H1 (cell line): Measurements from ENCODE around the gene AGAP3. TPM values are rescaled to one million over a fixed set of nuclear protein-coding genes. Genes with fewer than 3 reads are reported as not detected.

Experiments
- ASH2L ChIP-seq: fragments of 200-600, 300-600 bp; sonication (generic); IDR thresholded peaks from one replicate; pipeline ENCODE4 v1.7.1; 2017; ENCODE audit warnings: low read length
- BRCA1 ChIP-seq: IDR thresholded peaks from 2 replicates; pipeline ENCODE4 v1.6.1; 2012; ENCODE audit warnings: low read depth, low read length, improper control_type of control experiment
- CBX8 ChIP-seq: fragments of 300-800, 300-1000 bp; sonication (generic); IDR thresholded peaks from 2 replicates; pipeline ENCODE4 v1.7.1; 2016; ENCODE audit warnings: low read depth, low read length, borderline replicate concordance
- CHD1 ChIP-seq: IDR thresholded peaks from 2 replicates; pipeline ENCODE4 v1.6.1; 2012; ENCODE audit warnings: low read depth, low read length, improper control_type of control experiment
- CREB1 ChIP-seq: IDR thresholded peaks from 2 replicates; pipeline ENCODE4 v1.6.1; 2012; ENCODE audit warnings: inconsistent platforms
- CTCF ChIP-seq, 3 experiments: IDR thresholded peaks; 1 replicate in 2 of 3; 2 replicates in 1 of 3; pipeline versions ENCODE4 v1.5.1 to v1.6.1; 2011; ENCODE audit warnings: low read length in 3 of 3, mild to moderate bottlenecking in 3 of 3, inconsistent platforms in 2 of 3, low read depth in 1 of 3, moderate library complexity in 1 of 3; ENCODE audit not compliant: insufficient read depth in 1 of 3; ENCODE audit errors: control extremely low read depth in 1 of 3
- EP300 ChIP-seq, 2 experiments: IDR thresholded peaks; 1 replicate in 1 of 2; 2 replicates in 1 of 2; pipeline ENCODE4 v1.6.1; 2011 to 2012; ENCODE audit warnings: low read depth in 2 of 2, low read length in 2 of 2, mild to moderate bottlenecking in 2 of 2, borderline replicate concordance in 1 of 2, inconsistent platforms in 1 of 2, moderate library complexity in 1 of 2
- EZH2 ChIP-seq: fragments of 200-600 bp; sonication (generic); IDR thresholded peaks from 2 replicates; pipeline ENCODE4 v1.7.1; 2012; ENCODE audit warnings: low read depth, mild to moderate bottlenecking, moderate library complexity, low read length, inconsistent platforms; ENCODE audit not compliant: severe bottlenecking
- GABPA ChIP-seq: IDR thresholded peaks from 2 replicates; pipeline ENCODE4 v1.6.1; 2011; ENCODE audit warnings: mild to moderate bottlenecking, low read length, moderate library complexity, borderline replicate concordance; ENCODE audit not compliant: insufficient read depth
- JUND ChIP-seq: IDR thresholded peaks from 2 replicates; pipeline ENCODE4 v1.6.1; 2011; ENCODE audit warnings: mild to moderate bottlenecking, improper control_type of control experiment, low read length
- KDM1A ChIP-seq: fragments of 200-600, 300-600 bp; sonication (generic); IDR thresholded peaks from 2 replicates; pipeline ENCODE4 v1.7.1; 2016; ENCODE audit warnings: mild to moderate bottlenecking, low read length, borderline replicate concordance
- KDM4A ChIP-seq: IDR thresholded peaks from one replicate; pipeline ENCODE4 v1.7.1; 2012; ENCODE audit warnings: low read depth, mild to moderate bottlenecking, moderate library complexity, low read length, inconsistent platforms; ENCODE audit not compliant: severe bottlenecking
- KDM5A ChIP-seq: fragments of 200-600 bp; IDR thresholded peaks from 2 replicates; pipeline ENCODE4 v1.7.1; 2012; ENCODE audit warnings: mild to moderate bottlenecking, low read length, inconsistent platforms, mixed read lengths
- MAFK ChIP-seq: IDR thresholded peaks from 2 replicates; pipeline ENCODE4 v1.6.1; 2012; ENCODE audit warnings: low read depth, mild to moderate bottlenecking, improper control_type of control experiment, low read length
- PHF8 ChIP-seq: fragments of 200-600 bp; sonication (generic); conservative IDR thresholded peaks from 2 replicates; pipeline ENCODE4 v1.7.1; 2012; ENCODE audit warnings: low read depth, mild to moderate bottlenecking, inconsistent platforms, low read length, moderate library complexity
- POLR2AphosphoS5 ChIP-seq: IDR thresholded peaks from 2 replicates; pipeline ENCODE4 v1.6.1; 2011; ENCODE audit warnings: low read depth, low read length
- RAD21 ChIP-seq, 2 experiments: IDR thresholded peaks in 1 of 2; conservative IDR thresholded peaks in 1 of 2; 2 replicates each; pipeline ENCODE4 v1.6.1; 2011; ENCODE audit warnings: low read depth in 2 of 2, low read length in 2 of 2, improper control_type of control experiment in 1 of 2, inconsistent platforms in 1 of 2, mild to moderate bottlenecking in 1 of 2, moderate library complexity in 1 of 2
- RFX5 ChIP-seq: IDR thresholded peaks from 2 replicates; pipeline ENCODE4 v1.6.1; 2011; ENCODE audit warnings: low read depth, low read length, improper control_type of control experiment, borderline replicate concordance
- SIRT6 ChIP-seq: IDR thresholded peaks from one replicate; pipeline ENCODE4 v1.7.1; 2012; ENCODE audit warnings: low read length, inconsistent platforms
- SP1 ChIP-seq: IDR thresholded peaks from 2 replicates; pipeline ENCODE4 v1.6.1; 2011; ENCODE audit warnings: low read depth, low read length
- SP4 ChIP-seq: IDR thresholded peaks from 2 replicates; pipeline ENCODE4 v1.6.1; 2012; ENCODE audit warnings: low read length, inconsistent platforms
- TCF12 ChIP-seq: IDR thresholded peaks from 2 replicates; pipeline ENCODE4 v1.6.1; 2011; ENCODE audit warnings: low read depth, mild to moderate bottlenecking, low read length
- polyA plus RNA-seq, 7 experiments: library from polyadenylated mRNA; depleted of rRNA in 3 of 7; stranded (reverse) in 5 of 7; unstranded in 2 of 7; fragments of >200 nt in 5 of 7; fragments of 200-250 nt in 2 of 7; gene quantifications; 1 replicate in 5 of 7; 2 replicates in 1 of 7; 4 replicates in 1 of 7; pipeline versions ENCODE4 v1.2.1 to v1.2.3, GENCODE V29; 2011 to 2013; ENCODE audit warnings: missing spikeins in 2 of 7, mixed read lengths in 2 of 7
- total RNA-seq: library from RNA; stranded (reverse); fragmentation: NEBNext Ultra II Directional; extraction: Animal tissue kit (Norgen Biotek cat#: 25700); gene quantifications from 2 replicates; pipeline ENCODE4 v1.2.1, GENCODE V29; 2021

Gene AGAP3
- total and polyA plus RNA-seq, 2 of the 8 experiments (the other 6 are each of a cell fraction or from before 2014, with no cell fraction given): 66.4 to 120 TPM

DNA sequence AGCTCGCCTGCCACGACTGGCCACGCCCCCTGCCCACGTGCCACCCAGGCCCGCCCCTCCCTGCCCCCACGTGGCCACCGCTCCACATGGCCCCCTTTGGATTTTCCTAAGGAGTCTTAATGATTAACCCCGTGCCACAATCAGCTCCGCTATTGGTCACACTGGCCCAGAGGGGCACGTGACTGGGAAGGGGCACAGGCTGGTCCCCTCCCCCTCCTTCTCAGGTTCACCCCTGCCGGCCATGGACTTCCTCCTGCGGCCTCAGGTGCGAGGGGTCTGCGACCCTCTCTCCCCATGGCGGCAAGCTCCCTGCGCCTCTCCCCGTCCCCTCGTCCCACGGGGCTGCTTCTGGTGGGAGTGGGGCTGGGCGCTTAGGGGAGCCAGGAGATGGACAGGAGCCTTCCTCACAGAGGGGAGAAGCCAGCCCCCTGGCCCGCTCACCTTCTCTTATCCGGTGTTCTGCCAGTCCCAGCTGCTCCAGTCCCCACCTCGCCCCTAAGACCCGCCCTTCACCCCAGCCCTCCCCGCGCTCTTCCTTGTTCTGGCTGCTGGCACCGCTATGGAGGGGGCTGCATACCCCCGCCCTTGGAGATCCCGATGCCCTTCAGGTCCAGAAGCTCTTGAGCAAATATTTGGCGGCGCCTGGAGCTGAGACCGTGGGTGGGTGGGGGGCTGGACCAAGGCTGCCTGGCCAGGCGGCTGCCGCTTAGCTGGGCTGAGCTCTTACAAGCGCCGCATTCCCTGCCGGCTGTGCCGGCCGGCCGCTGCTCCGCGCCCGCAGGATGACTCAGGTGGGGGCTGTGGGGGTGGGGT lies 23.7 kb upstream of the AGAP3 start (continued):
- no peak for TF ChIP-seq GABPA
- no peak for TF ChIP-seq RAD21 (IDR thresholded peaks at IDR 0.05 in 1 of 2, conservative IDR thresholded peaks at IDR 0.05 in 1 of 2; ENCODE audit: low read depth in 2 of 2, low read length in 2 of 2)
- TF ChIP-seq EP300 (IDR thresholded peaks at IDR 0.05; ENCODE audit: borderline replicate concordance in 1 of 2, low read depth in 2 of 2, low read length in 2 of 2): peak in 1 of 2 experiments; percentile 19; a peak in 1 of 3 replicates
- TF ChIP-seq CHD1: no peak
- TF ChIP-seq RFX5: no peak
- no peak for TF ChIP-seq KDM1A
- TF ChIP-seq SP4: peak; percentile 95; the same call in 1 of the 2 replicates
- peak; percentile 78 for TF ChIP-seq SP1
- TF ChIP-seq KDM5A: no peak
- TF ChIP-seq EZH2: no peak
- peak; percentile 61; the same call in 1 of the 2 replicates for TF ChIP-seq TCF12
- TF ChIP-seq CBX8: no peak
- no peak for TF ChIP-seq CTCF (IDR thresholded peaks at IDR 0.05; ENCODE audit: control extremely low read depth in 1 of 3, insufficient read depth in 1 of 3, low read depth in 1 of 3, low read length in 3 of 3)
- peak; percentile 90 for TF ChIP-seq KDM4A
- peak; percentile 73 for TF ChIP-seq ASH2L
- no peak; the same call in 1 of the 2 replicates for TF ChIP-seq PHF8
- TF ChIP-seq BRCA1: no peak
- no peak for TF ChIP-seq JUND
- no peak; the same call in 1 of the 2 replicates for TF ChIP-seq CREB1
- TF ChIP-seq MAFK: no peak
- no peak for TF ChIP-seq SIRT6
- no peak for TF ChIP-seq POLR2AphosphoS5
